Activated CD8-positive, alpha-beta memory T cell treated with anti-CD3 and anti-CD28 coated beads, Interleukin-2, amount 50 U/mL, for 48 hours (primary cell): ENCODE data around the gene SRRM2.

Experiments used
- DNase-seq: peaks from one replicate; pipeline ENCODE4 v3.0.0-alpha.2; 2020

SRRM2 gene

DNA sequence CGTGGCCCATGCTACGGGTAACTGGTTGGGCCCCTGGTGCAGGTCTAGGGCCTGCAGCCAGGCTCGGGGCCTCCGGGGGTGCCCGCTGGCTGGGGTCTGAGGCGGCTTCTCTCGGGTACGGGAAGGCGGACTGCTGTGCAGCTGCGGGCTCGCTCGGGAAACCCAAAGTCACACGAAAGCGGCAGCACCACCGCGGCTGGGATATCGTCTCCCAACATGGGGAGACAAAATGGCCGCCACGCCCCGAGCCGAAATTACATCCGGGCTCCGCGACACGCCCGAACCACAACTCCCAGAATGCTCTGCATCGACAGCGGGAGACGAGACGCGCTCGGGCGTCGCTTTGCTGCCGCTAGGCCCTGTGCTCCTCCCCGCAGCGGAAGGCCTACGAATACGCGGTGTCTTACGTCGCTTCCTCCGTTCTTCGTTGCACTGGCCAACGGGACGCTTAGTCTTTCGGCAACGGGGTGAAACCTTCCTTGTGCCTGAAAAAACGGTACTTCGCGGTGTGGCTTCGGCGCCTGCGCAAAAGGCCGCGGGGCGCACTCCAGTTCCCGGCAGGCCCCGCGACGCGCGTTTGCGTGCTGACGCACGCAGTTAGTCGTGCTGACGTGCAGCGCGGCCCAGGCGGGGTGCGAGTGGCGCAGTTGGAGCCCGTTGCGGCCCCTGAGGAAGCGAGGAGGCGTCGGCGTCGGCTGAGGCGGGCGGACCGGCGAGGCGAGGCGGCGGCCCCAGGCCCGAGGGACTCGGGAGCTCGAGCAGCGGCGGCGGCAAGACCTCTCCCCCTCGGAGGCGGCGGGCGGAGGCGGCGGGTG lies at the start of gene SRRM2:
Gene SRRM2 (plus strand): TSS at position 604 of the 815 bp plus-strand sequence. CDS start 3,727 bp downstream, outside the sequence.
- DNase-seq, result peak; percentile 96

GRCh38 chr16:2702871-2703745 lies 49.3 kb upstream of the SRRM2 start:
- no peak for DNase-seq

DNA sequence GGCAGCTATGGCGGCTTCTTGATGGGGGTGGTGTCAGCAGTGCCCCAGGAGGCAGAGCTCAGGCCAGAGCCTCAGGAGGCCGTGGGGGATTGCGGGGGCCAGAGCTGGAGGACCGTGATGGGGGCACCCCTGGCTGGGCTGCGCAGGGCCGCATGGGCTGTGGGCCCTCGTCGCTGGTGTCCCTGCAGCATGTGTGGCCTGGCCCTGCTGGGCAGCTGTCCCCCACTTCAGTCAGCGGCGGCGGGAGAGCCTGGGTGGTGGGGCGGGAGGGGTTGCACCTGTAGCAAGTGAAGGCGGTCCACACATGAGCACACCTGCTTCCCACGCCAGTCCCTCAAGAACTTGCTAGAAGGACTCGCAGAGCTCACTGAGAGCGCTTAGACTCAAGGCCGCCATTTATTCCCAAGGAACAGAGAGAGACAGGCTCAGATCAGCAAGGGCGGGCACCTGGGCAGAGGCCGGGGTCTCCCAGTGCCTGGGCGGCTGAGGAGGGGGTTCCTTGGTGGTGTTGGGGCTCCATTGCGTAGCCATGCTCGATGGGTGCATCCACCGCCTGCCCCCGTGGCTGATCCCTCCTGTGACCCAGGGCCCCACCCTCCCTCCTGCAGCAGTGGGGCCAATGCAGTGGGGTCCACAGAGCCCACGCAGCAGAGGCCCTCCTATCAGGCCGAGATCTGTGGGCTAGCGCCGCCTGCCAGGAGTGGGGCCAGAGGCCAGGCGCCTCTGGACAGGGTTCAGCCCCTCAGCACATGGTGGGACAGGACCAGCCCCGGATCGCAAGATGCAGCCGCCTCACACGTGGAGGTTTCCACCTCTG lies 48.1 kb upstream of the SRRM2 start:
- no peak for DNase-seq

DNA sequence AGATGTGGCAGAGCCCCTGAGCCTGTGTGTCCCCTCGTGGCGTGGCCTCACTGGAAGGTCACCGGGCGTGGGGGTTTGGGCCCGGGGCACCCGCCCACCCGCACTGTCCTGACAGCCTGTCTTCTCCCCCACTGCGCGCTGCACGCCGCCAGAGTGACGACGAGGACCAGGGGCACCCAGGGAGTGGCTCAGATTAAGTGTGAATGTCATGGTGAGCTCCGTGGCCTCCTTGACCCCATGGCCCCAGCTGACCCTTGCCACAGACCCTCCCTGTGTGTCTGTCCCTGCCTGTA lies 47.5 kb upstream of the SRRM2 start:
- DNase-seq, result no peak

GRCh38 chr16:2705351-2705750 lies 47.1 kb upstream of the SRRM2 start:
- no peak for DNase-seq

GRCh38 chr16:2706085-2706484 lies 46.4 kb upstream of the SRRM2 start:
- no peak for DNase-seq

DNA sequence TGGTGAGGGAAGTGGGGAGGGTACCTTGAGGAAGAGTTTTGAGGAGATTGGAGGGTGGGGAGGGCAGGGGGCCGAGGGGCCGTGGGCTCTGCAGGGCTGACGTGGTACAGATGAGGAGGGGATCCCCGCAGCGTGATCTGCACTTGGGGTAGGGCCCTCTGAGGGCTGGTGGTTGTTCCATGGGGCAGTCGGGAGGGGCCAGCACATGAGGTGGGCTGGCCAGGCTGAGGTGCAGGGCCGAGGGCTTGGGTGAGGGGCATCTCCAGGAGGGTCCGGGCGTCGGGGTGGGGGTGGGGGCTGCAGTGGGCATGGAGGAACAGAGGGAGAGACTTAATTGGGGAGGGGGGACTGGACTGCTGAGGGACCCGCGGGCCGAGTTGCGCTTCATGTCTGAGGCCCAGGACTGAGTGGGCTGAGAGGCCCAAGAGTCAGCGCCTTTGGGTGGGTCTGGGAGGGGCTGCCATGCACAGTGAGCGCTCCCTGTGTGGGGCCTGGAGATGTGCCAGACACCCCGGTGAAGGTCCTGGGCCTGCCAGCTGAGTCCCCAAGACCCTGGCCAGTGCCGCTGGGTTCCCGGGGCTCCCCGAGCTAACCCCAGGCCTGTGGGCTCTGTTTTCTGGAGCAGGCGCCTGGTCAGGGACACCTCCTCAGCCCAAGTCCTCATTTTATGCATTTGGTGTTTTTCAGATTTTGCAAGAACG lies 45.7 kb upstream of the SRRM2 start:
- DNase-seq, result no peak

DNA sequence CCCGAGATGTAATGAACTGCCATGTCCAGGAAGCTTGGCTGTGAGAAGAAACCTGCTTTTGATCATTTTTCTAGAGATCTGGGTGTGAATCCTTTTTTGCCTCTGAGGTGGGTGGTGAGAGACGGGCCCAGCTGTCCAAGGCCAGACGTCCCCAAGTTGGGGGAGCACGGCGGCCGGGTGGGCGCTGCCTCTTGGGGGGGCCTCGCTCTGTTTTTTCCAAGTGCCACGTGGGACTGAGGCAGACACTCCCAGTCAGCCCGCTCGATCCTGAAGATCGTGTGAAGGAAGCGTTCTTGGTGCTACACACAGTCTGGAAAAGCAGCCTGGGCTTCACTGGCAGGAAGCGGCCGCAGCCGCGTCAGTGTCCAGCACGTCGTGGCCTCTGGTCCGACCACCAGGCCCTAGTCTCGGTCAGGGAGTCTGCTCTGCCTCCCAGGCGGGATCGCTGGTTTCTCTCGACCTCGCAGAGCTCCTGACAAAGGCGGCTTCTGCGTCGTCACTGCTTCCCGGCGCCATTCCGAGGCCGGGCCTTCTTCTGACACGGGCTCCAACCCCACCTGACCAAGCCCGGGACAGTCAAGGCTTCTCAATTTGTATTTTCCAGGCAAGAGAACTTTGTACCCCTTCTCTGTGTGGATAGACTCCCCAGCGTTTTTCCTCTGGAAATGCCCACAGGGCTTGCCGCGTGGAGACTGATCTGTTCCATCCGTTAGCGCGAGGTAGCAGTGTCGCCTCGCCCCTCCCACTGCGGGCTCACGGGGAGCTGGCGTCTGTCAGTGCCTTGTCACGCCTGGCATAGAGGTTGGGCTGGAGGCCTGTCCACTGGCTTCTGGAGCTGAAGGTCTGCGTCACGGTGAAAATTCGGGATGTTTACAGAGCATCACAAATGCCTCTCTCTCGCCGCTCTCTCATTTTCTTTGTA lies 44.8 kb upstream of the SRRM2 start:
- no peak for DNase-seq

- DNase-seq, result no peak
These were observed 44.2 kb upstream of the SRRM2 start for GRCh38 chr16:2708290-2708639.

GRCh38 chr16:2708955-2709587 lies 43.4 kb upstream of the SRRM2 start:
- no peak for DNase-seq

DNA sequence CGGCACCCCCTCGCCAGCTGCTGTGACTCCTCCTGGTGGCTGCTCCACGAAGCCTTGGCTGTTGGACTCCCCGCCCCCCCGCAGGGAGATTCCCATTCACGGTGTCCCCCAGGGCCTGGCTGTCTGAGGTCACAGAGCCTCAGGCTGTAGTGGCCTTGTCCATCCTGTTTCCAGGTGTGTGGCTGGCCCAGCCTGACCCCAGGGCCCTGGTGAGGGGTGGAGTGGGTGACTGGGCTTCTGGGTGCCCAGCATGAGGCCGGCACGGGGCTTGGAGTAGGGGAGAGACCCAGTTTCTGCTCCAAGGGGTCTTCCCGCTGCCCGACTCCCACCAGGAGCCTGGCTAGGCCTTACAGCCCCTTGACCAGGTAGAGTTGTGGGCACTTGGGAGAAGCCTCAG lies 42.9 kb upstream of the SRRM2 start:
- no peak for DNase-seq

- no peak for DNase-seq
These were observed 42.3 kb upstream of the SRRM2 start for GRCh38 chr16:2710021-2710710.

GRCh38 chr16:2710711-2711231 lies 41.7 kb upstream of the SRRM2 start:
- DNase-seq, result no peak

DNA sequence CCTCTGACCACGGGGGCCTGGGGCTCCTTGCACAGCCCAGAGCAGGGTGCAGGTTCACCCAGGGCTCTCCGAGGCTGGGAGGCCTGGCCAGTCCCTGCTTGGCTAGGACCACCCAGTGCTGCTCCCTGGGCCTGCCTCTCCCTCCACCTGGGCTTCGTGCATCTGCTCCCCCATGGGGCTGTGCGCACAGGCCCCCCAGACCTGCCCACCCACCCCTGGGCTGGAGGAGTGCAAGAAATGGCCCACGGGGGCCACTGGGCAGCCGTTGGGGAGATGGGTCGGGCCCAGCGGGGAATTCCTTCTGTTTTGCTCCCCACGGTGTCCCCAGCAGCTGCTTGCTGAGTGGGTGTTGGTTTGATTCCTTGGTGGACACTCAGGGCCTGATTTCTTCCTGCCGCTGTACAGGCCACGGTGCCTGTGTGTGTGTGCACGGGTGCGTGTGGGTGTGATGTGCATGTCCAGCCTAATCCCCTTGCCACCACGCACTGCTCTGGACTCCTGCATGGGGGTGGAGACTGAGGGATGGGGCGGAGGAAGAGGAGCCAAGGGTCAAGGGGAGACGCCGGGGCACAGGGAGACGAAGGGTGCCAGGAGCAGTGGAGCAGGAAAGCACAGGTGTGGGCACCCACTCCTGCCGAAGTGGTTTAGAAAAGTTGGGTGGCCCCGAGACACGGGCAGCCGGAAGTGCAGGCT lies 40.9 kb upstream of the SRRM2 start:
- DNase-seq, result no peak

GRCh38 chr16:2712063-2712441 lies 40.4 kb upstream of the SRRM2 start:
- no peak for DNase-seq

DNA sequence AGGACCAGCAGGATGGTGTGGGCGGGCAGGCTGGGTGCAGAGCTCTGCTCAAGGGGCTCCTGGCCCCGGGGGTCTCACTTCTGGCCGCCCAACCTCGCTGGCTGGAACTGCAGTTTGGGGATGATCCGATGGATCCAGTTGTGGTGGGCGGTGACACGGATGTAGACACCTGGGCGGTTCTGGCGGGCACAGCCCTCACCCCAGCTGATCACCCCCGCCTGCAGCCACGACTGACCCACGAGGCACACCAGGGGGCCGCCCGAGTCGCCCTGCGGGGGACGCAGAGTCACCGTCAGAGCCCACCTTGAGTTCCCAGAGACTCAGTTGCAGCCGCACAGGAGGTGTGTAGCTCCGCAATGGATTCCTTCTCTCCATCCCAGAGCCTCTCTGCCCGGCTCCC lies 39.9 kb upstream of the SRRM2 start:
- no peak for DNase-seq

GRCh38 chr16:2713523-2713922 lies 38.9 kb upstream of the SRRM2 start:
- no peak for DNase-seq

GRCh38 chr16:2713985-2714774 lies 38.3 kb upstream of the SRRM2 start:
- DNase-seq, result no peak

GRCh38 chr16:2715064-2715463 lies 37.4 kb upstream of the SRRM2 start:
- no peak for DNase-seq
